ENCODE measurements around the gene NCOA7. TPM values are rescaled to one million over a fixed set of nuclear protein-coding genes. Genes with fewer than 3 reads are reported as not detected.

Gene NCOA7
- polyA plus RNA-seq, 1 of the 3 experiments (the other 2 are of a cell fraction): 16.3 TPM

GRCh38 chr6:125947615-125948014 lies 156.9 kb downstream of the NCOA7 start (continued):
- TF ChIP-seq ZBTB33 (IDR thresholded peaks at IDR 0.05; ENCODE audit: borderline replicate concordance, low read depth): no peak
- TF ChIP-seq ELF1 (IDR thresholded peaks at IDR 0.05): no peak

- WGBS (ENCODE audit: low lambda C conversion rate): 69% methylated on average over 3 of the region's 3 CpGs
- H4K20me1 ChIP-seq (ENCODE audit: insufficient read depth): no peaks in the 10 kb centered on the region
- no peak overlapping the region for H3K9ac ChIP-seq
- H3K27me3 ChIP-seq (ENCODE audit: insufficient read depth): no peaks in the 10 kb centered on the region
- no peak overlapping the region for H3K4me3 ChIP-seq (ENCODE audit: low read depth in 2 of 2, low read length in 1 of 2)
- no peak overlapping the region for H2AFZ ChIP-seq (ENCODE audit: low read depth)
- DNase-seq: no peak
- peaks cover 9% of the 10 kb centered on the region for H3F3A ChIP-seq (replicated peaks; ENCODE audit: insufficient read depth)
- H3K27ac ChIP-seq (ENCODE audit: low read depth in 2 of 2, low read length in 1 of 2): no peak overlapping the region
- no peak overlapping the region for H3K4me2 ChIP-seq
- no peaks in the 10 kb centered on the region for H3K9me3 ChIP-seq
- no peaks in the 10 kb centered on the region for H3K36me3 ChIP-seq (replicated peaks in 1 of 2; ENCODE audit: control insufficient read depth in 1 of 2, insufficient read depth in 2 of 2, low read length in 1 of 2)
- TF ChIP-seq SMC3 (IDR thresholded peaks at IDR 0.05; ENCODE audit: low read depth, low read length) (no peak), PBX3 (IDR thresholded peaks at IDR 0.05) (no peak), MXI1 (IDR thresholded peaks at IDR 0.05; ENCODE audit: low read depth, low read length) (no peak), TAF1 (IDR thresholded peaks at IDR 0.05; ENCODE audit: borderline replicate concordance, low read depth, low read length) (no peak), POLR2AphosphoS5 (IDR thresholded peaks at IDR 0.05; ENCODE audit: low read depth, low read length) (no peak), FOXJ3 (CRISPR knock-in tag; IDR thresholded peaks at IDR 0.05) (no peak), CTCF (IDR thresholded peaks at IDR 0.05) (no peak), RFX5 (IDR thresholded peaks at IDR 0.05; ENCODE audit: low read length) (no peak), ZBTB33 (IDR thresholded peaks at IDR 0.05; ENCODE audit: borderline replicate concordance, low read depth) (no peak), TEAD4 (IDR thresholded peaks at IDR 0.05; ENCODE audit: borderline replicate concordance, insufficient read depth) (no peak), YY1 (IDR thresholded peaks at IDR 0.05; ENCODE audit: low read depth) (no peak), MEF2A (IDR thresholded peaks at IDR 0.05; ENCODE audit: borderline replicate concordance, low read depth) (no peak), EP300 (IDR thresholded peaks at IDR 0.05; ENCODE audit: borderline replicate concordance in 1 of 2, low read depth in 1 of 2, low read length in 1 of 2) (no peak), RXRA (IDR thresholded peaks at IDR 0.05; ENCODE audit: borderline replicate concordance, low read depth) (no peak), RAD21 (IDR thresholded peaks at IDR 0.05; ENCODE audit: low read length) (no peak), GABPA (IDR thresholded peaks at IDR 0.05; ENCODE audit: low read depth) (no peak)
- TF ChIP-seq, protein P1, sequence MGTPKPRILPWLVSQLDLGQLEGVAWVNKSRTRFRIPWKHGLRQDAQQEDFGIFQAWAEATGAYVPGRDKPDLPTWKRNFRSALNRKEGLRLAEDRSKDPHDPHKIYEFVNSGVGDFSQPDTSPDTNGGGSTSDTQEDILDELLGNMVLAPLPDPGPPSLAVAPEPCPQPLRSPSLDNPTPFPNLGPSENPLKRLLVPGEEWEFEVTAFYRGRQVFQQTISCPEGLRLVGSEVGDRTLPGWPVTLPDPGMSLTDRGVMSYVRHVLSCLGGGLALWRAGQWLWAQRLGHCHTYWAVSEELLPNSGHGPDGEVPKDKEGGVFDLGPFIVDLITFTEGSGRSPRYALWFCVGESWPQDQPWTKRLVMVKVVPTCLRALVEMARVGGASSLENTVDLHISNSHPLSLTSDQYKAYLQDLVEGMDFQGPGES (IDR thresholded peaks at IDR 0.05; ENCODE audit: low read depth, low read length): no peak
- H3K9me2 ChIP-seq: no peaks in the 10 kb centered on the region
- H3K4me1 ChIP-seq (ENCODE audit: control insufficient read depth in 1 of 2, insufficient read depth in 2 of 2, low read depth in 1 of 2, low read length in 1 of 2): peaks cover 0 to 8% of the 10 kb centered on the region in 2 experiments; a peak in 2 of 4 replicates
- no peaks in the 10 kb centered on the region for H3K79me2 ChIP-seq (ENCODE audit: insufficient read depth)
- ChIA-PET CTCF (interaction anchor here (0.6 to 2.6 kb wide), 5 partner anchors 8 to 180 kb away, joined by 3 to 9 read pairs (median 5); partner anchors contain the start of genes HINT3 and NCOA7), POLR2A (no interaction called here)
Measured at GRCh38 chr6:125948455-125948854, 157.7 kb downstream of the NCOA7 start.

All from SK-N-SH (cell line).